Osteocyte (in vitro differentiated cells): ENCODE data around the gene GFER. TPM values are rescaled to one million over a fixed set of nuclear protein-coding genes. Genes with fewer than 3 reads are reported as not detected.

ENCODE experiments used
- DNase-seq: peaks from one replicate; pipeline ENCODE4 v3.0.0; 2021; ENCODE audit warnings: mixed read lengths; ENCODE audit not compliant: unreplicated experiment; ENCODE audit errors: extremely low spot score
- H3K27ac Mint-ChIP-seq: one replicate; pipeline ENCODE4 v1.8.0; 2021; ENCODE audit warnings: mild to moderate bottlenecking, mixed read lengths; ENCODE audit not compliant: unreplicated experiment
- H3K27me3 Mint-ChIP-seq: one replicate; pipeline ENCODE4 v1.8.0; 2021; ENCODE audit warnings: mixed read lengths; ENCODE audit not compliant: unreplicated experiment
- H3K36me3 Mint-ChIP-seq: one replicate; pipeline ENCODE4 v1.8.0; 2021; ENCODE audit warnings: mixed read lengths; ENCODE audit not compliant: unreplicated experiment
- H3K4me1 Mint-ChIP-seq: one replicate; pipeline ENCODE4 v1.8.0; 2021; ENCODE audit warnings: mixed read lengths; ENCODE audit not compliant: unreplicated experiment
- H3K4me3 Mint-ChIP-seq: one replicate; pipeline ENCODE4 v1.8.0; 2021; ENCODE audit warnings: mild to moderate bottlenecking, moderate library complexity, mixed read lengths; ENCODE audit not compliant: unreplicated experiment
- H3K9me3 Mint-ChIP-seq: one replicate; pipeline ENCODE4 v1.8.0; 2021; ENCODE audit warnings: mixed read lengths; ENCODE audit not compliant: unreplicated experiment
- CTCF ChIP-seq: fragments of 200-600 bp; sonication (generic); IDR thresholded peaks from 2 replicates; pipeline ENCODE4 v1.5.0; 2021; ENCODE audit warnings: antibody characterized with exemption, mild to moderate bottlenecking, moderate library complexity
- total RNA-seq: library from RNA; stranded (reverse); gene quantifications from 2 replicates; pipeline ENCODE4 v1.2.1, GENCODE V29; 2021

Gene GFER
- total RNA-seq, 1 donor from 2014 or later: 24.7 TPM

GRCh38 chr16:1974157-1975070, 9.6 kb upstream of the GFER start:
- Mint-ChIP-seq H3K27ac (no peak overlapping the region), H3K36me3 (peaks cover 12% of the 10 kb centered on the region), H3K27me3 (no peaks in the 10 kb centered on the region), H3K4me3 (no peak overlapping the region), H3K9me3 (no peaks in the 10 kb centered on the region), H3K4me1 (peaks cover 22% of the 10 kb centered on the region)
- no peak for TF ChIP-seq CTCF
- no peak for DNase-seq

DNA sequence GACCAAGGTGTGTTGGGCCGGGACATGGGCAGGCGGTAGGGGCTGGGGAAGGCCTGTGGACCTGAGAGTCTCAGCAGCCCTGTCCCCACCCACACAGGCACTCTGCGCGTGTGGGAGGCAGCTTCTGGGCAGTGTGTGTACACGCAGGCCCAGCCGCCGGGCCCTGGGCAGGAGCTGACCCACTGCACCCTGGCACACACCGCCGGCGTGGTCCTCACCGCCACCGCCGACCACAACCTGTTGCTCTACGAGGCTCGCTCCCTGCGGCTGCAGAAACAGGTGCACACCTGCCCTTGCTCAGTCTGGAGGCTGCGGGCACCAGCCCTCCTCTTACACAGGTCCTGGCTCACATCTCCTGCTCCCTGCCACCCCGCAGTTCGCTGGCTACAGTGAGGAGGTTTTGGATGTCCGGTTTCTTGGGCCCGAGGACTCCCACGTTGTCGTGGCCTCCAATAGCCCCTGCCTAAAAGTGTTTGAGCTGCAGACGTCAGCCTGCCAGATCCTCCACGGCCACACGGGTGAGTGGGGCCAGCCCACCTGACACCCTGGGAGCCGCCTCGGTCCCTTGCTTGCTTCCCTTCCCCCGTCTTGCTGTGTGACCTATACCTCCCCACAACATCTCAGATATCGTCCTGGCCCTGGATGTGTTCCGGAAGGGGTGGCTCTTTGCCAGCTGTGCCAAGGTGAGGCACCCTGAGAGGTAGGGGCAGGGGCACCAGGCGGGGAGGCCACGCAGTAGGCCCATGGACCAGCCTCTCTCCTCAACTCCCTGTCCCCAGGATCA, 8.4 kb upstream of the GFER start:
- H3K27me3 Mint-ChIP-seq: peaks cover 4% of the 10 kb centered on the region
- TF ChIP-seq CTCF: no peak
- H3K27ac Mint-ChIP-seq: no peak overlapping the region
- no peak for DNase-seq
- no peak overlapping the region for H3K4me3 Mint-ChIP-seq
- peaks cover 12% of the 10 kb centered on the region for H3K36me3 Mint-ChIP-seq
- no peaks in the 10 kb centered on the region for H3K9me3 Mint-ChIP-seq
- peaks cover 22% of the 10 kb centered on the region for H3K4me1 Mint-ChIP-seq

DNA sequence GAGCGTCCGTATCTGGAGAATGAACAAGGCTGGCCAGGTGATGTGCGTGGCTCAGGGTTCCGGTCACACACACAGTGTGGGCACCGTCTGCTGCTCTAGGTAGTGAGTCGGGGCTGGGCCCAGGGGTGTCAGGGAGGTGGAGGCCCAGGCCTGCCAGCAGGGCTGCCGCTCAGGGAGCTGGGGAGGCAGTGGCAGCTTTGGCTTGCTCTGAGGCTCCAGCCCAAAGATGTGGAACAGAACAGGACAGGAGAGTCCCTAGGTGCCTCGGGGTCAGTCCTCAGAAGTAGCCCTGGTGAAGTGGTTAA, 7.8 kb upstream of the GFER start:
- H3K9me3 Mint-ChIP-seq: no peaks in the 10 kb centered on the region
- H3K27ac Mint-ChIP-seq: no peak overlapping the region
- H3K4me1 Mint-ChIP-seq: peaks cover 19% of the 10 kb centered on the region
- H3K36me3 Mint-ChIP-seq: peaks cover 12% of the 10 kb centered on the region
- no peak for DNase-seq
- TF ChIP-seq CTCF: no peak
- no peak overlapping the region for H3K4me3 Mint-ChIP-seq
- H3K27me3 Mint-ChIP-seq: peaks cover 9% of the 10 kb centered on the region

DNA sequence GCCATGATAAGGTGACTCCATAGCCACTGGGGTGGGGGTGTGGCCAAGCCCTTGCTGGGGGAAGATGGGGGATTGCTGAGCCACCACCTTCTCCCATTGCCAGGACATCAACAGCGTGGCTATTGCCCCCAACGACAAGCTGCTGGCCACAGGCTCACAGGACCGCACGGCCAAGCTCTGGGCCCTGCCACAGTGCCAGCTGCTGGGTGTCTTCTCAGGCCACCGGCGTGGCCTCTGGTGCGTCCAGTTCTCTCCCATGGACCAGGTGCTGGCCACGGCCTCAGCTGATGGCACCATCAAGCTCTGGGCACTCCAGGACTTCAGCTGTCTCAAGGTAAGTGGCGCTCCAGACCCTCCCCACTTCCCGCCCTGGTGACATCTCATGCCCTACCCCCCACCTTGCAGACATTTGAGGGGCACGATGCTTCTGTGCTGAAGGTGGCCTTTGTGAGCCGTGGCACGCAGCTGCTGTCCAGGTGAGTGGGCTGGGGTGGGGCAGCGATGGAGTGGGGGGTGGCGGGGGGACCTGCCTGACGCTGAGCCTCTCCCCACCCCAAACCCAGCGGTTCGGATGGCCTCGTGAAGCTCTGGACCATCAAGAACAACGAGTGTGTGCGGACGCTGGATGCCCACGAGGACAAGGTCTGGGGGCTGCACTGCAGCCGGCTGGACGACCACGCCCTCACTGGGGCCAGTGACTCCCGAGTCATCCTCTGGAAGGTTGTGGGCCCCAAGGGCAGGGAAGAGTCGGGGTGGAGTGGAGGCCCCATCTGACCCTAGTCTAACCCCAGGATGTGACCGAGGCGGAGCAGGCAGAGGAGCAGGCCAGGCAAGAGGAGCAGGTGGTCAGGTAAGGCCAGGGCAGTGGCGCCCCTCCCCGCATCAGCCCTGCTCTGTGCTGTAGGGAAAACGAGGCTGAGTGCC, 6.8 kb upstream of the GFER start:
- Mint-ChIP-seq H3K36me3 (peaks cover 9% of the 10 kb centered on the region), H3K9me3 (no peaks in the 10 kb centered on the region), H3K27ac (no peak overlapping the region), H3K4me3 (no peak overlapping the region), H3K27me3 (peaks cover 9% of the 10 kb centered on the region), H3K4me1 (peaks cover 10% of the 10 kb centered on the region)
- TF ChIP-seq CTCF: no peak
- DNase-seq: no peak
